H9 (cell line): ENCODE data around the gene PLIN4. TPM values are rescaled to one million over a fixed set of nuclear protein-coding genes. Genes with fewer than 3 reads are reported as not detected.

Source experiments
- DNase-seq: peaks from one replicate; pipeline ENCODE4 v3.0.0-alpha.2; 2017
- H2AFZ ChIP-seq: one replicate; pipeline ENCODE4 v1.6.1; 2013; ENCODE audit warnings: mild to moderate bottlenecking, low read length, control low read depth, moderate library complexity
- H2AK5ac ChIP-seq: 2 replicates; pipeline ENCODE4 v1.6.1; 2013; ENCODE audit warnings: low read length, control low read depth, mixed read lengths; ENCODE audit not compliant: insufficient read length
- H2BK120ac ChIP-seq: one replicate; pipeline ENCODE4 v1.6.1; 2013; ENCODE audit warnings: low read depth, mild to moderate bottlenecking, low read length, control low read depth, inconsistent platforms; ENCODE audit not compliant: poor library complexity, severe bottlenecking
- H2BK12ac ChIP-seq: 2 replicates; pipeline ENCODE4 v1.6.1; 2013; ENCODE audit warnings: low read length, control low read depth, mixed read lengths, low read depth; ENCODE audit not compliant: insufficient read length
- H2BK15ac ChIP-seq: 2 replicates; pipeline ENCODE4 v1.6.1; 2013; ENCODE audit warnings: low read depth, low read length, control low read depth
- H2BK20ac ChIP-seq: one replicate; pipeline ENCODE4 v1.6.1; 2013; ENCODE audit warnings: low read depth, mild to moderate bottlenecking, low read length, control low read depth, inconsistent platforms; ENCODE audit not compliant: poor library complexity, severe bottlenecking
- H2BK5ac ChIP-seq: 2 replicates; pipeline ENCODE4 v1.6.1; 2013; ENCODE audit warnings: low read length, control low read depth, mixed read lengths; ENCODE audit not compliant: insufficient read length
- H3K14ac ChIP-seq: 2 replicates; pipeline ENCODE4 v1.6.1; 2013; ENCODE audit warnings: low read length, control low read depth; ENCODE audit not compliant: insufficient read depth
- H3K18ac ChIP-seq: 2 replicates; pipeline ENCODE4 v1.6.1; 2013; ENCODE audit warnings: low read depth, mild to moderate bottlenecking, mixed read lengths, low read length, control low read depth; ENCODE audit not compliant: insufficient read length
- H3K23ac ChIP-seq: 2 replicates; pipeline ENCODE4 v1.6.1; 2013; ENCODE audit warnings: low read length, control low read depth, mixed read lengths, low read depth; ENCODE audit not compliant: insufficient read length
- H3K23me2 ChIP-seq: 2 replicates; pipeline ENCODE4 v1.6.1; 2013; ENCODE audit warnings: low read depth, mild to moderate bottlenecking, mixed read lengths, low read length, control low read depth; ENCODE audit not compliant: insufficient read length, poor library complexity, severe bottlenecking
- H3K27ac ChIP-seq: 2 replicates; pipeline ENCODE4 v1.5.1; 2013; ENCODE audit warnings: low read length, control low read depth, mixed read lengths, low read depth; ENCODE audit not compliant: insufficient read length
- H3K27me3 ChIP-seq: 2 replicates; pipeline ENCODE4 v1.6.1; 2013; ENCODE audit warnings: low read length, control low read depth, inconsistent platforms; ENCODE audit not compliant: insufficient read depth
- H3K4ac ChIP-seq: 2 replicates; pipeline ENCODE4 v1.6.1; 2013; ENCODE audit warnings: low read depth, mild to moderate bottlenecking, control low read depth, inconsistent platforms, low read length, moderate library complexity
- H3K4me1 ChIP-seq: 2 replicates; pipeline ENCODE4 v1.6.1; 2013; ENCODE audit warnings: low read length, control low read depth, inconsistent platforms; ENCODE audit not compliant: insufficient read depth
- H3K4me2 ChIP-seq: 2 replicates; pipeline ENCODE4 v1.6.1; 2013; ENCODE audit warnings: low read length, control low read depth, mixed read lengths; ENCODE audit not compliant: insufficient read length, insufficient read depth
- H3K56ac ChIP-seq: 2 replicates; pipeline ENCODE4 v1.6.1; 2013; ENCODE audit warnings: low read depth, mild to moderate bottlenecking, mixed read lengths, low read length, control low read depth; ENCODE audit not compliant: insufficient read length
- H3K79me1 ChIP-seq: 2 replicates; pipeline ENCODE4 v1.6.1; 2013; ENCODE audit warnings: low read depth, mild to moderate bottlenecking, moderate library complexity, low read length, control low read depth, inconsistent platforms; ENCODE audit not compliant: insufficient read depth, poor library complexity, severe bottlenecking
- H3K79me2 ChIP-seq: 2 replicates; pipeline ENCODE4 v1.6.1; 2013; ENCODE audit warnings: low read length, control low read depth, inconsistent platforms; ENCODE audit not compliant: insufficient read depth
- H3K9ac ChIP-seq: 2 replicates; pipeline ENCODE4 v1.6.1; 2013; ENCODE audit warnings: low read length, control low read depth, mixed read lengths; ENCODE audit not compliant: insufficient read length; ENCODE audit errors: extremely low read depth
- H3K9me3 ChIP-seq: one replicate; pipeline ENCODE4 v1.6.1; 2013; ENCODE audit warnings: low read depth, low read length, inconsistent platforms; ENCODE audit not compliant: control insufficient read depth
- H3T11ph ChIP-seq: one replicate; pipeline ENCODE4 v1.6.1; 2013; ENCODE audit warnings: mild to moderate bottlenecking, low read length, control low read depth, inconsistent platforms
- H4K20me1 ChIP-seq: one replicate; pipeline ENCODE4 v1.6.1; 2013; ENCODE audit not compliant: control insufficient read depth, insufficient read length, insufficient read depth
- H4K5ac ChIP-seq: 2 replicates; pipeline ENCODE4 v1.6.1; 2013; ENCODE audit warnings: low read depth, mild to moderate bottlenecking, mixed read lengths, low read length, control low read depth; ENCODE audit not compliant: insufficient read length
- H4K8ac ChIP-seq: replicated peaks from 2 replicates; pipeline ENCODE4 v1.6.1; 2013; ENCODE audit warnings: low read length, control low read depth, mixed read lengths, low read depth; ENCODE audit not compliant: insufficient read length
- H4K91ac ChIP-seq: 2 replicates; pipeline ENCODE4 v1.6.1; 2013; ENCODE audit warnings: low read depth, mild to moderate bottlenecking, moderate library complexity, mixed read lengths, low read length, control low read depth; ENCODE audit not compliant: insufficient read length
- H3K27ac Mint-ChIP-seq, 3 experiments: 2 replicates in 2 of 3; 3 replicates in 1 of 3; pipeline ENCODE4 v1.8.0; 2020 to 2021; ENCODE audit warnings: mixed read lengths in 3 of 3, mild to moderate bottlenecking in 1 of 3, moderate library complexity in 1 of 3
- H3K27me3 Mint-ChIP-seq: 2 replicates; pipeline ENCODE4 v1.8.0; 2021; ENCODE audit warnings: low read depth, mild to moderate bottlenecking, moderate library complexity, mixed read lengths
- H3K36me3 Mint-ChIP-seq, 3 experiments: 2 replicates in 2 of 3; 3 replicates in 1 of 3; pipeline ENCODE4 v1.8.0; 2020 to 2021; ENCODE audit warnings: low read depth in 3 of 3, mixed read lengths in 3 of 3; ENCODE audit not compliant: insufficient read depth in 1 of 3
- H3K4me1 Mint-ChIP-seq, 2 experiments: 2 replicates each; pipeline ENCODE4 v1.8.0; 2020; ENCODE audit warnings: mixed read lengths in 2 of 2
- H3K4me3 Mint-ChIP-seq, 2 experiments: 2 replicates in 1 of 2; 3 replicates in 1 of 2; pipeline ENCODE4 v1.8.0; 2020 to 2021; ENCODE audit warnings: mild to moderate bottlenecking in 2 of 2, mixed read lengths in 2 of 2, moderate library complexity in 1 of 2
- H3K9me3 Mint-ChIP-seq, 2 experiments: 2 replicates in 1 of 2; 3 replicates in 1 of 2; pipeline ENCODE4 v1.8.0; 2020; ENCODE audit warnings: mild to moderate bottlenecking in 2 of 2, mixed read lengths in 2 of 2, moderate library complexity in 1 of 2
- WGBS: extraction: QIAGEN DNeasy Blood & Tissue Kit; methylation state at CpG from one replicate; pipeline ENCODE4 v1.1.7; 2013; ENCODE audit warnings: missing lambda C conversion rate, low lambda C conversion rate, mixed read lengths; ENCODE audit not compliant: insufficient read length; ENCODE audit errors: extremely low coverage; 5-methylcytosine and 5-hydroxymethylcytosine counted together
- total RNA-seq: library from RNA; stranded (reverse); gene quantifications from 2 replicates; pipeline ENCODE4 v1.2.1, GENCODE V29; 2021
- TF ChIP-seq, protein P1 (sequence below): fragments of 200-600 bp; sonication (generic); conservative IDR thresholded peaks from 3 replicates; pipeline ENCODE4 v1.8.0; 2021; ENCODE audit warnings: antibody characterized with exemption, mild to moderate bottlenecking

PLIN4 gene
- total RNA-seq, 1 experiment from 2014 or later = 1.1 TPM

DNA sequence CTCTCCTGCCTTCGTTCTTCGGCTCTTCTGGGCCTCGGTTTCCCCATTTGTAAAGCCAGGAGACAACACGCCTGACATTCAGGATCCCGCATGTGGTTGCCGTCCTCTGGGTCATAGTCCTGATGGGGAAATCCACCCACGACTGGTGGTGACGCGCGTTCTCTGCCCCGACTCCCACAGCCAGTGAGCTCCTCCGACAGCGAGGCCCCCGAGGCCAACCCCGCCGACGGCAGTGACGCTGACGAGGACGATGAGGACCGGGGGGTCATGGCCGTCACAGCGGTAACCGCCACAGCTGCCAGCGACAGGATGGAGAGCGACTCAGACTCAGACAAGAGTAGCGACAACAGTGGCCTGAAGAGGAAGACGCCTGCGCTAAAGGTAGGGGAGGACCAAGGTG, 29.8 kb downstream of the PLIN4 start:
- WGBS = no CpG with 5 or more reads among the region's 29 CpGs
- H3T11ph ChIP-seq = no peak overlapping the region
- H2BK15ac ChIP-seq = no peak overlapping the region
- no peaks in the 10 kb centered on the region for H3K79me2 ChIP-seq
- peaks cover 25 to 55% (median 44%) of the 10 kb centered on the region in 3 experiments; a peak in 6 of 7 replicates for H3K36me3 Mint-ChIP-seq
- no peak overlapping the region for H2AK5ac ChIP-seq
- H2BK20ac ChIP-seq = no peak overlapping the region
- H2BK5ac ChIP-seq = no peak overlapping the region
- no peak overlapping the region for H3K14ac ChIP-seq
- H4K8ac ChIP-seq = no peak overlapping the region
- H2BK120ac ChIP-seq = no peak overlapping the region
- H3K27me3 ChIP-seq = no peaks in the 10 kb centered on the region
- H3K27me3 Mint-ChIP-seq = no peaks in the 10 kb centered on the region
- no peaks in the 10 kb centered on the region; the same call in 1 of the 2 replicates for H3K4me1 ChIP-seq
- no peak overlapping the region for H3K56ac ChIP-seq
- H3K9me3 ChIP-seq = no peaks in the 10 kb centered on the region
- H3K4me2 ChIP-seq = no peak overlapping the region
- H3K27ac Mint-ChIP-seq = no peak overlapping the region
- no peak overlapping the region for H3K23ac ChIP-seq
- H3K4me1 Mint-ChIP-seq = no peaks in the 10 kb centered on the region
- peak; percentile 18 for DNase-seq
- H3K4me3 Mint-ChIP-seq = no peak overlapping the region
- H3K27ac ChIP-seq = no peak overlapping the region
- peaks cover 3% of the 10 kb centered on the region for H4K20me1 ChIP-seq
- TF ChIP-seq, protein P1, sequence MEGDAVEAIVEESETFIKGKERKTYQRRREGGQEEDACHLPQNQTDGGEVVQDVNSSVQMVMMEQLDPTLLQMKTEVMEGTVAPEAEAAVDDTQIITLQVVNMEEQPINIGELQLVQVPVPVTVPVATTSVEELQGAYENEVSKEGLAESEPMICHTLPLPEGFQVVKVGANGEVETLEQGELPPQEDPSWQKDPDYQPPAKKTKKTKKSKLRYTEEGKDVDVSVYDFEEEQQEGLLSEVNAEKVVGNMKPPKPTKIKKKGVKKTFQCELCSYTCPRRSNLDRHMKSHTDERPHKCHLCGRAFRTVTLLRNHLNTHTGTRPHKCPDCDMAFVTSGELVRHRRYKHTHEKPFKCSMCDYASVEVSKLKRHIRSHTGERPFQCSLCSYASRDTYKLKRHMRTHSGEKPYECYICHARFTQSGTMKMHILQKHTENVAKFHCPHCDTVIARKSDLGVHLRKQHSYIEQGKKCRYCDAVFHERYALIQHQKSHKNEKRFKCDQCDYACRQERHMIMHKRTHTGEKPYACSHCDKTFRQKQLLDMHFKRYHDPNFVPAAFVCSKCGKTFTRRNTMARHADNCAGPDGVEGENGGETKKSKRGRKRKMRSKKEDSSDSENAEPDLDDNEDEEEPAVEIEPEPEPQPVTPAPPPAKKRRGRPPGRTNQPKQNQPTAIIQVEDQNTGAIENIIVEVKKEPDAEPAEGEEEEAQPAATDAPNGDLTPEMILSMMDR = no peak
- no peaks in the 10 kb centered on the region for H3K9me3 Mint-ChIP-seq
- H2BK12ac ChIP-seq = no peak overlapping the region
- H3K18ac ChIP-seq = no peak overlapping the region
- no peak overlapping the region for H3K9ac ChIP-seq
- H4K5ac ChIP-seq = no peak overlapping the region
- H3K4ac ChIP-seq = no peak overlapping the region
- no peak overlapping the region for H4K91ac ChIP-seq
- no peaks in the 10 kb centered on the region for H3K23me2 ChIP-seq
- H2AFZ ChIP-seq = no peak overlapping the region
- no peaks in the 10 kb centered on the region for H3K79me1 ChIP-seq
